HCT116 (cell line): Measurements from ENCODE around the gene RUFY4. TPM values are rescaled to one million over a fixed set of nuclear protein-coding genes. Genes with fewer than 3 reads are reported as not detected.

Experiments used
- ATAC-seq: fragments of 200-7000 bp; cut with Tn5 transposase; 2 replicates; pipeline ENCODE4 v1.9.1; 2020; ENCODE audit warnings: mild to moderate bottlenecking, moderate library complexity
- BruUV-seq: library from RNA; stranded (reverse); fragments of 400-500 nt; replicated peaks from 2 replicates; lab custom pipeline; 2021; lab: Mats Ljungman, UMichigan
- CTCF ChIA-PET: fragments of 300-600 bp; sonication (Branson Sonifier 250); formaldehyde crosslinking; loops from one replicate; lab custom pipeline; 2021; ENCODE audit warnings: antibody characterized with exemption; lab: Charles Lee
- POLR2A ChIA-PET: fragments of 300-600, 350-600 bp; sonication (Branson Sonifier 250); formaldehyde crosslinking; loops from one replicate; lab custom pipeline; 2021; ENCODE audit warnings: antibody characterized with exemption; lab: Charles Lee
- RAD21 ChIA-PET, 2 experiments: fragments of 300-600 bp; sonication (Branson Sonifier 250); formaldehyde crosslinking; loops; one replicate each; lab custom pipeline; 2023; ENCODE audit warnings: low total read pairs in 2 of 2; ENCODE audit not compliant: uncharacterized antibody in 2 of 2, unreplicated experiment in 2 of 2, low non-redundant PET in 1 of 2; lab: Charles Lee
- DNase-seq: peaks from one replicate; pipeline ENCODE4 v3.0.0-alpha.2; 2010; ENCODE audit warnings: low read depth, low spot score
- H2AFZ ChIP-seq: fragments of 200-600 bp; shearing (Covaris generic), sonication (generic); 2 replicates; pipeline ENCODE4 v1.6.1; 2017; ENCODE audit warnings: low read depth, mixed run types, mixed read lengths, antibody characterized with exemption, low read length; ENCODE audit not compliant: poor library complexity, severe bottlenecking
- H3K27ac ChIP-seq: 2 replicates; pipeline ENCODE4 v1.5.1; 2012; ENCODE audit warnings: low read depth, low read length
- H3K27me3 ChIP-seq: fragments of 200-600 bp; sonication (generic); 2 replicates; pipeline ENCODE4 v1.6.1; 2016; ENCODE audit warnings: mixed run types, low read length, mixed read lengths; ENCODE audit not compliant: insufficient read depth
- H3K36me3 ChIP-seq, 2 experiments: fragments of 200-500 bp in 1 of 2; fragments of 200-600 bp in 1 of 2; sonication (Bioruptor generic) in 1 of 2; sonication (generic) in 1 of 2; 2 replicates each; pipeline versions ENCODE4 v1.5.1 to v1.6.1; 2014 to 2016; ENCODE audit warnings: low read length in 2 of 2, inconsistent platforms in 1 of 2, mixed read lengths in 1 of 2, mixed run types in 1 of 2; ENCODE audit not compliant: insufficient read depth in 2 of 2, control insufficient read depth in 1 of 2
- H3K4me1 ChIP-seq, 2 experiments: fragments of 200-600 bp in 1 of 2; sonication (generic) in 1 of 2; 2 replicates each; pipeline versions ENCODE4 v1.5.1 to v1.6.1; 2012 to 2017; ENCODE audit warnings: low read length in 2 of 2, inconsistent platforms in 1 of 2, mild to moderate bottlenecking in 1 of 2, mixed read lengths in 1 of 2, mixed run types in 1 of 2, moderate library complexity in 1 of 2; ENCODE audit not compliant: insufficient read depth in 2 of 2, control insufficient read depth in 1 of 2
- H3K4me2 ChIP-seq: fragments of 200-600 bp; sonication (generic); 2 replicates; pipeline ENCODE4 v1.6.1; 2017; ENCODE audit warnings: mixed run types, low read length, mixed read lengths
- H3K4me3 ChIP-seq, 2 experiments: fragments of 200-600 bp in 1 of 2; sonication (generic) in 1 of 2; replicated peaks in 1 of 2; 2 replicates each; pipeline ENCODE4 v1.5.1; 2011 to 2016; ENCODE audit warnings: low read length in 2 of 2, control low read depth in 1 of 2, low read depth in 1 of 2, mild to moderate bottlenecking in 1 of 2, mixed read lengths in 1 of 2, mixed run types in 1 of 2
- H3K79me2 ChIP-seq: fragments of 200-600 bp; sonication (generic); 2 replicates; pipeline ENCODE4 v1.6.1; 2017; ENCODE audit warnings: mild to moderate bottlenecking, mixed run types, low read length, moderate library complexity, mixed read lengths; ENCODE audit not compliant: insufficient read depth
- H3K9ac ChIP-seq: fragments of 200-600 bp; sonication (generic); 2 replicates; pipeline ENCODE4 v1.6.1; 2016; ENCODE audit warnings: low read length, mixed read lengths
- H3K9me2 ChIP-seq: fragments of 200-600 bp; sonication (generic), shearing (Covaris generic); 2 replicates; pipeline ENCODE4 v1.6.1; 2017; ENCODE audit warnings: mixed run types, mild to moderate bottlenecking, moderate library complexity; ENCODE audit not compliant: insufficient read depth
- H3K9me3 ChIP-seq, 2 experiments: fragments of 200-500 bp in 1 of 2; fragments of 200-600 bp in 1 of 2; sonication (Bioruptor generic) in 1 of 2; sonication (generic) in 1 of 2; 2 replicates each; pipeline ENCODE4 v1.6.1; 2014 to 2017; ENCODE audit warnings: low read length in 2 of 2, mixed read lengths in 2 of 2, inconsistent platforms in 1 of 2, low read depth in 1 of 2, mild to moderate bottlenecking in 1 of 2, mixed run types in 1 of 2, moderate library complexity in 1 of 2; ENCODE audit not compliant: control insufficient read depth in 1 of 2, insufficient read depth in 1 of 2
- H4K20me1 ChIP-seq: fragments of 200-600 bp; sonication (generic), shearing (Covaris generic); 2 replicates; pipeline ENCODE4 v1.6.1; 2017; ENCODE audit warnings: mixed run types, mild to moderate bottlenecking, moderate library complexity; ENCODE audit not compliant: insufficient read depth
- CBX3 ChIP-seq: IDR thresholded peaks from 2 replicates; pipeline ENCODE4 v1.6.1; 2012; ENCODE audit warnings: low read depth
- CEBPB ChIP-seq: IDR thresholded peaks from 2 replicates; pipeline ENCODE4 v1.6.1; 2012; ENCODE audit warnings: low read depth
- ELF1 ChIP-seq: IDR thresholded peaks from 2 replicates; pipeline ENCODE4 v1.6.1; 2012; ENCODE audit warnings: low read depth, borderline replicate concordance
- EZH2 ChIP-seq: fragments of 200-600 bp; sonication (generic); IDR thresholded peaks from 2 replicates; pipeline ENCODE4 v1.6.1; 2017; ENCODE audit warnings: antibody characterized with exemption, mixed run types
- EZH2phosphoT487 ChIP-seq: fragments of 200-600 bp; IDR thresholded peaks from 2 replicates; pipeline ENCODE4 v1.6.1; 2018; ENCODE audit warnings: antibody characterized with exemption, borderline replicate concordance
- FOSL1 ChIP-seq: IDR thresholded peaks from 2 replicates; pipeline ENCODE4 v1.6.1; 2012; ENCODE audit warnings: low read depth
- JUND ChIP-seq: IDR thresholded peaks from 2 replicates; pipeline ENCODE4 v1.6.1; 2012
- MAX ChIP-seq: IDR thresholded peaks from 2 replicates; pipeline ENCODE4 v1.6.1; 2012
- POLR2A ChIP-seq: IDR thresholded peaks from 2 replicates; pipeline ENCODE4 v1.7.0; 2011; ENCODE audit warnings: borderline replicate concordance; ENCODE audit not compliant: insufficient read depth, insufficient read length; ENCODE audit errors: extremely low read depth
- POLR2AphosphoS5 ChIP-seq: IDR thresholded peaks from 2 replicates; pipeline ENCODE4 v1.6.1; 2011; ENCODE audit warnings: mild to moderate bottlenecking, low read depth, low read length, moderate library complexity
- RAD21 ChIP-seq: IDR thresholded peaks from 2 replicates; pipeline ENCODE4 v1.6.1; 2012; ENCODE audit warnings: low read depth, mild to moderate bottlenecking
- SIN3A ChIP-seq: IDR thresholded peaks from 2 replicates; pipeline ENCODE4 v1.6.1; 2012; ENCODE audit warnings: low read depth
- SP1 ChIP-seq: IDR thresholded peaks from 2 replicates; pipeline ENCODE4 v1.6.1; 2012; ENCODE audit warnings: low read depth
- SRF ChIP-seq: IDR thresholded peaks from 2 replicates; pipeline ENCODE4 v1.6.1; 2012; ENCODE audit warnings: low read depth
- TCF7L2 ChIP-seq: IDR thresholded peaks from 2 replicates; pipeline ENCODE4 v1.7.0; 2011; ENCODE audit warnings: borderline replicate concordance, inconsistent platforms; ENCODE audit not compliant: insufficient read depth, insufficient read length; ENCODE audit errors: extremely low read depth
- YY1 ChIP-seq: IDR thresholded peaks from 2 replicates; pipeline ENCODE4 v1.6.1; 2011; ENCODE audit warnings: low read length, low read depth, moderate library complexity, mild to moderate bottlenecking; ENCODE audit not compliant: insufficient replicate concordance; ENCODE audit errors: extremely low read depth
- ZFX ChIP-seq: fragments of 450-650 bp; IDR thresholded peaks from 2 replicates; pipeline ENCODE4 v1.6.1; 2017
- intact Hi-C: fragments of 100-400 bp; cut with micrococcal nuclease; formaldehyde crosslinking; loops from 2 replicates; pipeline ENCODE4 v1.10.0; 2022
- total RNA-seq: library from RNA; stranded (reverse); gene quantifications from one replicate; pipeline ENCODE4 v1.2.1, GENCODE V29; 2021; ENCODE audit not compliant: unreplicated experiment
- TF ChIP-seq, protein P1 (sequence below), 3 experiments: fragments of 200-600 bp in 1 of 3; sonication (generic) in 1 of 3; IDR thresholded peaks in 2 of 3; conservative IDR thresholded peaks in 1 of 3; 2 replicates each; pipeline ENCODE4 v1.5.1; 2012 to 2017; ENCODE audit warnings: low read depth in 2 of 3, low read length in 2 of 3, antibody characterized with exemption in 1 of 3, borderline replicate concordance in 1 of 3, control low read depth in 1 of 3, mild to moderate bottlenecking in 1 of 3, mixed read lengths in 1 of 3, mixed run types in 1 of 3, moderate library complexity in 1 of 3; ENCODE audit not compliant: insufficient read depth in 1 of 3
- TF ChIP-seq, protein P2 (sequence below): IDR thresholded peaks from 2 replicates; pipeline ENCODE4 v1.6.1; 2012; ENCODE audit warnings: low read depth
- TF ChIP-seq, protein P3 (sequence below): IDR thresholded peaks from 2 replicates; pipeline ENCODE4 v1.6.1; 2012

The RUFY4 gene
- total RNA-seq, 1 experiment from 2014 or later: 0.27 TPM

DNA sequence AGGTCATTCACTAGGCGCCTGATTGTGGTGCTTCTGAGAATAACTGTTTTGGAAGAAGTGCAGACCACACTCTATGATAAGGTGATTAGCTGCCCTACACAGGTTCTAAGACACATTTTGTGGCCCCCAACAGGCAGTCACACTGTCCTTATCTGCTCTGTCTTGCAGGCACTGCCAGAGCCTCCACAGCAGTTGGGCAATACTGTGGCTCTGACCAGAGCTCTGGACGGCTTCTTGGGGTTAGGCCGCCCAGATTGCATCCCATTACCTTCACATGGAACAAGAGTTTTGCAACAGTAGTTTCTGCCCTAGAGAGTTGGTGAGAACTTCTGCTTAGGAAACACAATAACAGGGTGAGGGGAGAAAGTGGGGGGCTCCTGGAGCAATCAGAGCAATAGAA is 22.7 kb downstream of the RUFY4 start:
- CTCF ChIA-PET: no interaction called here
- TF ChIP-seq POLR2A (no peak), FOSL1 (no peak), RAD21 (no peak), EZH2 (no peak), CBX3 (no peak), ELF1 (no peak), JUND (no peak), EZH2phosphoT487 (no peak), ZFX (no peak), SRF (no peak), YY1 (no peak), CEBPB (no peak), TCF7L2 (no peak), SIN3A (no peak), MAX (no peak), POLR2AphosphoS5 (no peak), SP1 (no peak)
- TF ChIP-seq, protein P1, sequence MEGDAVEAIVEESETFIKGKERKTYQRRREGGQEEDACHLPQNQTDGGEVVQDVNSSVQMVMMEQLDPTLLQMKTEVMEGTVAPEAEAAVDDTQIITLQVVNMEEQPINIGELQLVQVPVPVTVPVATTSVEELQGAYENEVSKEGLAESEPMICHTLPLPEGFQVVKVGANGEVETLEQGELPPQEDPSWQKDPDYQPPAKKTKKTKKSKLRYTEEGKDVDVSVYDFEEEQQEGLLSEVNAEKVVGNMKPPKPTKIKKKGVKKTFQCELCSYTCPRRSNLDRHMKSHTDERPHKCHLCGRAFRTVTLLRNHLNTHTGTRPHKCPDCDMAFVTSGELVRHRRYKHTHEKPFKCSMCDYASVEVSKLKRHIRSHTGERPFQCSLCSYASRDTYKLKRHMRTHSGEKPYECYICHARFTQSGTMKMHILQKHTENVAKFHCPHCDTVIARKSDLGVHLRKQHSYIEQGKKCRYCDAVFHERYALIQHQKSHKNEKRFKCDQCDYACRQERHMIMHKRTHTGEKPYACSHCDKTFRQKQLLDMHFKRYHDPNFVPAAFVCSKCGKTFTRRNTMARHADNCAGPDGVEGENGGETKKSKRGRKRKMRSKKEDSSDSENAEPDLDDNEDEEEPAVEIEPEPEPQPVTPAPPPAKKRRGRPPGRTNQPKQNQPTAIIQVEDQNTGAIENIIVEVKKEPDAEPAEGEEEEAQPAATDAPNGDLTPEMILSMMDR (IDR thresholded peaks at IDR 0.05 in 2 of 3, conservative IDR thresholded peaks at IDR 0.05 in 1 of 3; ENCODE audit: borderline replicate concordance in 1 of 3, insufficient read depth in 1 of 3, low read depth in 2 of 3, low read length in 2 of 3): no peak
- TF ChIP-seq, protein P2, sequence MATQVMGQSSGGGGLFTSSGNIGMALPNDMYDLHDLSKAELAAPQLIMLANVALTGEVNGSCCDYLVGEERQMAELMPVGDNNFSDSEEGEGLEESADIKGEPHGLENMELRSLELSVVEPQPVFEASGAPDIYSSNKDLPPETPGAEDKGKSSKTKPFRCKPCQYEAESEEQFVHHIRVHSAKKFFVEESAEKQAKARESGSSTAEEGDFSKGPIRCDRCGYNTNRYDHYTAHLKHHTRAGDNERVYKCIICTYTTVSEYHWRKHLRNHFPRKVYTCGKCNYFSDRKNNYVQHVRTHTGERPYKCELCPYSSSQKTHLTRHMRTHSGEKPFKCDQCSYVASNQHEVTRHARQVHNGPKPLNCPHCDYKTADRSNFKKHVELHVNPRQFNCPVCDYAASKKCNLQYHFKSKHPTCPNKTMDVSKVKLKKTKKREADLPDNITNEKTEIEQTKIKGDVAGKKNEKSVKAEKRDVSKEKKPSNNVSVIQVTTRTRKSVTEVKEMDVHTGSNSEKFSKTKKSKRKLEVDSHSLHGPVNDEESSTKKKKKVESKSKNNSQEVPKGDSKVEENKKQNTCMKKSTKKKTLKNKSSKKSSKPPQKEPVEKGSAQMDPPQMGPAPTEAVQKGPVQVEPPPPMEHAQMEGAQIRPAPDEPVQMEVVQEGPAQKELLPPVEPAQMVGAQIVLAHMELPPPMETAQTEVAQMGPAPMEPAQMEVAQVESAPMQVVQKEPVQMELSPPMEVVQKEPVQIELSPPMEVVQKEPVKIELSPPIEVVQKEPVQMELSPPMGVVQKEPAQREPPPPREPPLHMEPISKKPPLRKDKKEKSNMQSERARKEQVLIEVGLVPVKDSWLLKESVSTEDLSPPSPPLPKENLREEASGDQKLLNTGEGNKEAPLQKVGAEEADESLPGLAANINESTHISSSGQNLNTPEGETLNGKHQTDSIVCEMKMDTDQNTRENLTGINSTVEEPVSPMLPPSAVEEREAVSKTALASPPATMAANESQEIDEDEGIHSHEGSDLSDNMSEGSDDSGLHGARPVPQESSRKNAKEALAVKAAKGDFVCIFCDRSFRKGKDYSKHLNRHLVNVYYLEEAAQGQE: no peak
- TF ChIP-seq, protein P3, sequence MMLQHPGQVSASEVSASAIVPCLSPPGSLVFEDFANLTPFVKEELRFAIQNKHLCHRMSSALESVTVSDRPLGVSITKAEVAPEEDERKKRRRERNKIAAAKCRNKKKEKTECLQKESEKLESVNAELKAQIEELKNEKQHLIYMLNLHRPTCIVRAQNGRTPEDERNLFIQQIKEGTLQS: no peak
- Histone ChIP-seq H2AFZ (no peak overlapping the region), H3K4me1 (no peaks in the 10 kb centered on the region), H3K27ac (no peak overlapping the region), H3K79me2 (no peaks in the 10 kb centered on the region), H3K4me3 (no peak overlapping the region), H3K9me3 (no peaks in the 10 kb centered on the region), H3K9ac (no peak overlapping the region), H3K4me2 (no peak overlapping the region), H3K9me2 (no peaks in the 10 kb centered on the region), H3K27me3 (no peaks in the 10 kb centered on the region), H4K20me1 (no peaks in the 10 kb centered on the region), H3K36me3 (no peaks in the 10 kb centered on the region)
- intact Hi-C loops: no loop called here
- DNase-seq (no peak), ATAC-seq (no peak)
- no TSS peak for BruUV-seq
- RAD21 ChIA-PET: no interaction called here
- POLR2A ChIA-PET: no interaction called here
